Dendritic cell treated with granulocyte-macrophage colony-stimulating factor and Interleukin-4, amounts not matched to agents 40 ng/mL and 50 ng/mL, for 4 days (primary cell): ENCODE measurements around the gene MLX.
"Not testable (repeated sequence)": the region's sequence is repeated elsewhere in the genome, so short reads cannot be mapped to it uniquely, and the experiment has no call there.

ENCODE experiments used
- H3K27ac Mint-ChIP-seq: one replicate; pipeline ENCODE4 v1.8.0; 2022; ENCODE audit warnings: mild to moderate bottlenecking, mixed read lengths
- H3K27me3 Mint-ChIP-seq: one replicate; pipeline ENCODE4 v1.8.0; 2022; ENCODE audit warnings: mild to moderate bottlenecking, mixed read lengths
- H3K36me3 Mint-ChIP-seq: one replicate; pipeline ENCODE4 v1.8.0; 2022; ENCODE audit warnings: low read depth, mixed read lengths
- H3K4me1 Mint-ChIP-seq: one replicate; pipeline ENCODE4 v1.8.0; 2022; ENCODE audit warnings: low read depth, mixed read lengths
- H3K4me3 Mint-ChIP-seq: one replicate; pipeline ENCODE4 v1.8.0; 2022; ENCODE audit warnings: mild to moderate bottlenecking, moderate library complexity, mixed read lengths
- H3K9me3 Mint-ChIP-seq: one replicate; pipeline ENCODE4 v1.8.0; 2022; ENCODE audit warnings: mixed read lengths
- intact Hi-C: fragments of 100-400 bp; cut with micrococcal nuclease; formaldehyde crosslinking; loops from one replicate; pipeline ENCODE4 v1.15.0; 2022

Gene MLX

GRCh38 chr17:42621987-42622386 lies 55.1 kb downstream of the MLX start:
- H3K4me1 Mint-ChIP-seq, intact Hi-C loops, H3K4me3 Mint-ChIP-seq, H3K36me3 Mint-ChIP-seq, H3K27me3 Mint-ChIP-seq, H3K27ac Mint-ChIP-seq, H3K9me3 Mint-ChIP-seq: not testable (repeated sequence)
